Measurements from ENCODE around the gene ANO4. TPM values are rescaled to one million over a fixed set of nuclear protein-coding genes. Genes with fewer than 3 reads are reported as not detected.

ANO4 gene
- total RNA-seq, 1 experiment from 2014 or later, result 5.7 TPM

DNA sequence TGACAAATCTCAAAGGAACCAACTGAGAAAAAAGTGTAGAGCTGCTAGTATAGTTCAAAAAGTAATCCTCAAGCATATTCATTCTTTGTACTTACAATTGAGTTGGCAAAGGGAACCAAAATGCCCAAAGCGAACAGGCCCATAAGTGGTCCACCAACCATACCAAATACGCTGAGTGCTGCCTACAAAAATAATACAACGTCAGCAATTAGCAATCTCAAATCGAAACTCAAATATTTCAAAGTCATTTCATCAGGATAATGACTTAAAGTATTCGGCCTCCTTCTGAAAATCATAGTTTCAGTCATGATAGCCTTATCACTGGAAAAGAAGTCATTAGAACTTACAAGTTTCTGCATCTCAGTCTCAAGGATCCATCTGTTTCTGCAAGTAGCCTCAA, 373.4 kb downstream of the ANO4 start:
- Mint-ChIP-seq H3K27me3 (ENCODE audit: low read depth) (no peaks in the 10 kb centered on the region), H3K36me3 (ENCODE audit: insufficient read depth in 1 of 3, low read depth in 3 of 3) (no peaks in the 10 kb centered on the region; a peak in 2 of 7 replicates), H3K27ac (no peak overlapping the region), H3K4me3 (no peak overlapping the region), H3K9me3 (no peaks in the 10 kb centered on the region), H3K4me1 (no peaks in the 10 kb centered on the region; a peak in 1 of 4 replicates)
- Histone ChIP-seq H3K9ac (ENCODE audit: extremely low read depth, insufficient read length, low read length) (no peak overlapping the region), H2AK5ac (ENCODE audit: insufficient read length, low read length) (no peak overlapping the region), H4K91ac (ENCODE audit: insufficient read length, low read depth, low read length) (no peak overlapping the region), H3K79me2 (ENCODE audit: insufficient read depth, low read length) (no peaks in the 10 kb centered on the region), H3K4me2 (ENCODE audit: insufficient read depth, insufficient read length, low read length) (no peak overlapping the region), H4K20me1 (ENCODE audit: control insufficient read depth, insufficient read depth, insufficient read length) (no peaks in the 10 kb centered on the region), H3K56ac (ENCODE audit: insufficient read length, low read depth, low read length) (no peak overlapping the region), H2BK12ac (ENCODE audit: insufficient read length, low read depth, low read length) (no peak overlapping the region), H3K4ac (ENCODE audit: low read depth, low read length) (no peak overlapping the region), H2BK20ac (ENCODE audit: low read depth, low read length, poor library complexity, severe bottlenecking) (no peak overlapping the region), H3K4me1 (ENCODE audit: insufficient read depth, low read length) (no peaks in the 10 kb centered on the region), H3K27ac (ENCODE audit: insufficient read length, low read depth, low read length) (no peak overlapping the region), H3K23ac (ENCODE audit: insufficient read length, low read depth, low read length) (no peak overlapping the region), H3K9me3 (ENCODE audit: control insufficient read depth, low read depth, low read length) (no peaks in the 10 kb centered on the region), H4K5ac (ENCODE audit: insufficient read length, low read depth, low read length) (no peak overlapping the region), H3K18ac (ENCODE audit: insufficient read length, low read depth, low read length) (no peak overlapping the region), H3K14ac (ENCODE audit: insufficient read depth, low read length) (no peak overlapping the region), H3K79me1 (ENCODE audit: insufficient read depth, low read depth, low read length, poor library complexity, severe bottlenecking) (no peaks in the 10 kb centered on the region), H3T11ph (ENCODE audit: low read length) (no peak overlapping the region), H3K27me3 (ENCODE audit: insufficient read depth, low read length) (no peaks in the 10 kb centered on the region), H3K23me2 (ENCODE audit: insufficient read length, low read depth, low read length, poor library complexity, severe bottlenecking) (no peaks in the 10 kb centered on the region), H2BK15ac (ENCODE audit: low read depth, low read length) (no peak overlapping the region), H2AFZ (ENCODE audit: low read length) (no peak overlapping the region), H2BK120ac (ENCODE audit: low read depth, low read length, poor library complexity, severe bottlenecking) (no peak overlapping the region), H2BK5ac (ENCODE audit: insufficient read length, low read length) (no peak overlapping the region), H4K8ac (replicated peaks; ENCODE audit: insufficient read length, low read depth, low read length) (no peak overlapping the region)
- no peak for DNase-seq
- no CpG with 5 or more reads among the region's 5 CpGs for WGBS (ENCODE audit: extremely low coverage, insufficient read length, low lambda C conversion rate)
- TF ChIP-seq, protein P1, sequence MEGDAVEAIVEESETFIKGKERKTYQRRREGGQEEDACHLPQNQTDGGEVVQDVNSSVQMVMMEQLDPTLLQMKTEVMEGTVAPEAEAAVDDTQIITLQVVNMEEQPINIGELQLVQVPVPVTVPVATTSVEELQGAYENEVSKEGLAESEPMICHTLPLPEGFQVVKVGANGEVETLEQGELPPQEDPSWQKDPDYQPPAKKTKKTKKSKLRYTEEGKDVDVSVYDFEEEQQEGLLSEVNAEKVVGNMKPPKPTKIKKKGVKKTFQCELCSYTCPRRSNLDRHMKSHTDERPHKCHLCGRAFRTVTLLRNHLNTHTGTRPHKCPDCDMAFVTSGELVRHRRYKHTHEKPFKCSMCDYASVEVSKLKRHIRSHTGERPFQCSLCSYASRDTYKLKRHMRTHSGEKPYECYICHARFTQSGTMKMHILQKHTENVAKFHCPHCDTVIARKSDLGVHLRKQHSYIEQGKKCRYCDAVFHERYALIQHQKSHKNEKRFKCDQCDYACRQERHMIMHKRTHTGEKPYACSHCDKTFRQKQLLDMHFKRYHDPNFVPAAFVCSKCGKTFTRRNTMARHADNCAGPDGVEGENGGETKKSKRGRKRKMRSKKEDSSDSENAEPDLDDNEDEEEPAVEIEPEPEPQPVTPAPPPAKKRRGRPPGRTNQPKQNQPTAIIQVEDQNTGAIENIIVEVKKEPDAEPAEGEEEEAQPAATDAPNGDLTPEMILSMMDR (conservative IDR thresholded peaks at IDR 0.05), result no peak
